Measurements from ENCODE around the gene ARID3C. TPM values are rescaled to one million over a fixed set of nuclear protein-coding genes. Genes with fewer than 3 reads are reported as not detected.

The ARID3C gene
- polyA plus RNA-seq (2013, experiment 1 of 2), result not detected
- not detected for polyA plus RNA-seq (2013, experiment 2 of 2)

GRCh38 chr9:34628656-34629490, at the start of gene ARID3C:
Gene ARID3C (minus strand): TSS chr9:34629066. CDS start chr9:34628014, 1,052 bp downstream.
- Histone ChIP-seq H3K27ac (ENCODE audit: low read depth, low read length) (no peak within 1 kb of the TSS), H3K79me1 (ENCODE audit: low read length) (no peaks in the 10 kb centered on the region), H2BK15ac (replicated peaks; ENCODE audit: low read depth) (no peak within 1 kb of the TSS), H3K4me3 (ENCODE audit: low read length) (no peak within 1 kb of the TSS), H3K56ac (ENCODE audit: low read length) (no peak within 1 kb of the TSS), H3K4me2 (ENCODE audit: low read length) (peak within 1 kb of the TSS; percentile 25), H3K9ac (ENCODE audit: low read length) (no peak within 1 kb of the TSS), H3K18ac (ENCODE audit: low read length) (no peak within 1 kb of the TSS), H2BK120ac (ENCODE audit: low read depth, low read length) (no peak within 1 kb of the TSS), H3K4ac (ENCODE audit: low read depth, low read length) (no peak within 1 kb of the TSS), H3K27me3 (ENCODE audit: insufficient read depth, low read length, poor library complexity) (peaks cover 65% of the 10 kb centered on the region), H3K23ac (ENCODE audit: low read length) (peak within 1 kb of the TSS; percentile 66), H3K36me3 (ENCODE audit: control insufficient read depth, insufficient read depth, low read length) (no peaks in the 10 kb centered on the region), H2AK5ac (ENCODE audit: low read length) (no peak within 1 kb of the TSS), H3K79me2 (ENCODE audit: control insufficient read depth, insufficient read depth, low read length) (no peaks in the 10 kb centered on the region), H4K5ac (ENCODE audit: low read length) (no peak within 1 kb of the TSS), H4K8ac (ENCODE audit: low read depth, low read length) (no peak within 1 kb of the TSS), H3K4me1 (ENCODE audit: control insufficient read depth, low read depth, low read length) (peaks cover 2% of the 10 kb centered on the region), H2BK5ac (ENCODE audit: low read length) (no peak within 1 kb of the TSS)
- DNase-seq, result no peak
- WGBS (ENCODE audit: extremely low coverage, insufficient coverage, low lambda C conversion rate), result no CpG with 5 or more reads among the region's 69 CpGs

- Histone ChIP-seq H4K8ac (ENCODE audit: low read depth, low read length) (no peak overlapping the region), H4K5ac (ENCODE audit: low read length) (no peak overlapping the region), H3K56ac (ENCODE audit: low read length) (no peak overlapping the region), H3K18ac (ENCODE audit: low read length) (no peak overlapping the region), H2BK5ac (ENCODE audit: low read length) (no peak overlapping the region), H3K27ac (ENCODE audit: low read depth, low read length) (no peak overlapping the region), H3K36me3 (ENCODE audit: control insufficient read depth, insufficient read depth, low read length) (no peaks in the 10 kb centered on the region), H2AK5ac (ENCODE audit: low read length) (no peak overlapping the region), H3K23ac (ENCODE audit: low read length) (no peak overlapping the region), H2BK15ac (replicated peaks; ENCODE audit: low read depth) (no peak overlapping the region), H3K4ac (ENCODE audit: low read depth, low read length) (no peak overlapping the region), H3K4me2 (ENCODE audit: low read length) (no peak overlapping the region), H3K9ac (ENCODE audit: low read length) (no peak overlapping the region), H3K27me3 (ENCODE audit: insufficient read depth, low read length, poor library complexity) (no peaks in the 10 kb centered on the region), H2BK120ac (ENCODE audit: low read depth, low read length) (no peak overlapping the region), H3K79me1 (ENCODE audit: low read length) (no peaks in the 10 kb centered on the region), H3K79me2 (ENCODE audit: control insufficient read depth, insufficient read depth, low read length) (no peaks in the 10 kb centered on the region), H3K4me1 (ENCODE audit: control insufficient read depth, low read depth, low read length) (no peaks in the 10 kb centered on the region), H3K4me3 (ENCODE audit: low read length) (no peak overlapping the region)
- WGBS (ENCODE audit: extremely low coverage, insufficient coverage, low lambda C conversion rate), result no CpG with 5 or more reads among the region's 2 CpGs
- no peak for DNase-seq
These were observed 47.0 kb upstream of the ARID3C start for GRCh38 chr9:34675869-34676268.

- no peaks in the 10 kb centered on the region for H3K36me3 ChIP-seq (ENCODE audit: control insufficient read depth, insufficient read depth, low read length)
- H3K23ac ChIP-seq (ENCODE audit: low read length), result no peak overlapping the region
- no peak overlapping the region for H2AK5ac ChIP-seq (ENCODE audit: low read length)
- H2BK120ac ChIP-seq (ENCODE audit: low read depth, low read length), result no peak overlapping the region
- no peaks in the 10 kb centered on the region for H3K79me1 ChIP-seq (ENCODE audit: low read length)
- no peak overlapping the region for H2BK5ac ChIP-seq (ENCODE audit: low read length)
- no peak overlapping the region for H4K8ac ChIP-seq (ENCODE audit: low read depth, low read length)
- no peaks in the 10 kb centered on the region for H3K27me3 ChIP-seq (ENCODE audit: insufficient read depth, low read length, poor library complexity)
- H3K4me3 ChIP-seq (ENCODE audit: low read length), result no peak overlapping the region
- peak overlapping the region; percentile 26 for H3K9ac ChIP-seq (ENCODE audit: low read length)
- H3K79me2 ChIP-seq (ENCODE audit: control insufficient read depth, insufficient read depth, low read length), result no peaks in the 10 kb centered on the region
- H3K4me1 ChIP-seq (ENCODE audit: control insufficient read depth, low read depth, low read length), result no peaks in the 10 kb centered on the region
- no peak overlapping the region for H2BK15ac ChIP-seq (replicated peaks; ENCODE audit: low read depth)
- H3K18ac ChIP-seq (ENCODE audit: low read length), result no peak overlapping the region
- H3K27ac ChIP-seq (ENCODE audit: low read depth, low read length), result no peak overlapping the region
- WGBS (ENCODE audit: extremely low coverage, insufficient coverage, low lambda C conversion rate), result no CpG with 5 or more reads among the region's 10 CpGs
- DNase-seq, result peak; percentile 94
- peak overlapping the region; percentile 44 for H3K56ac ChIP-seq (ENCODE audit: low read length)
- no peak overlapping the region for H3K4ac ChIP-seq (ENCODE audit: low read depth, low read length)
- no peak overlapping the region for H3K4me2 ChIP-seq (ENCODE audit: low read length)
- no peak overlapping the region for H4K5ac ChIP-seq (ENCODE audit: low read length)
These were observed 46.3 kb upstream of the ARID3C start for GRCh38 chr9:34675048-34675714.

- Histone ChIP-seq H3K4ac (ENCODE audit: low read depth, low read length) (no peak overlapping the region), H4K8ac (ENCODE audit: low read depth, low read length) (no peak overlapping the region), H3K18ac (ENCODE audit: low read length) (no peak overlapping the region), H3K36me3 (ENCODE audit: control insufficient read depth, insufficient read depth, low read length) (no peaks in the 10 kb centered on the region), H2BK120ac (ENCODE audit: low read depth, low read length) (no peak overlapping the region), H2BK5ac (ENCODE audit: low read length) (no peak overlapping the region), H3K56ac (ENCODE audit: low read length) (no peak overlapping the region), H4K5ac (ENCODE audit: low read length) (no peak overlapping the region), H2BK15ac (replicated peaks; ENCODE audit: low read depth) (no peak overlapping the region), H3K4me3 (ENCODE audit: low read length) (no peak overlapping the region), H3K23ac (ENCODE audit: low read length) (no peak overlapping the region), H3K4me1 (ENCODE audit: control insufficient read depth, low read depth, low read length) (no peaks in the 10 kb centered on the region), H3K9ac (ENCODE audit: low read length) (no peak overlapping the region), H2AK5ac (ENCODE audit: low read length) (no peak overlapping the region), H3K79me2 (ENCODE audit: control insufficient read depth, insufficient read depth, low read length) (no peaks in the 10 kb centered on the region), H3K27me3 (ENCODE audit: insufficient read depth, low read length, poor library complexity) (no peaks in the 10 kb centered on the region), H3K4me2 (ENCODE audit: low read length) (no peak overlapping the region), H3K27ac (ENCODE audit: low read depth, low read length) (no peak overlapping the region), H3K79me1 (ENCODE audit: low read length) (no peaks in the 10 kb centered on the region)
- no peak for DNase-seq
- whole genome bisulfite sequencing (ENCODE audit: extremely low coverage, insufficient coverage, low lambda C conversion rate), result 83% methylated on average over 2 of the region's 3 CpGs
These were observed 45.6 kb upstream of the ARID3C start for GRCh38 chr9:34674440-34674839.

GRCh38 chr9:34671307-34671706, 42.4 kb upstream of the ARID3C start:
- no CpG with 5 or more reads among the region's 1 CpG for WGBS (ENCODE audit: extremely low coverage, insufficient coverage, low lambda C conversion rate)

More at GRCh38 chr9:34671307-34671706, 42.4 kb upstream of the ARID3C start:
- Histone ChIP-seq H3K4me1 (ENCODE audit: control insufficient read depth, low read depth, low read length) (no peaks in the 10 kb centered on the region), H3K79me2 (ENCODE audit: control insufficient read depth, insufficient read depth, low read length) (no peaks in the 10 kb centered on the region), H3K9ac (ENCODE audit: low read length) (no peak overlapping the region), H3K18ac (ENCODE audit: low read length) (no peak overlapping the region), H3K36me3 (ENCODE audit: control insufficient read depth, insufficient read depth, low read length) (no peaks in the 10 kb centered on the region), H3K27ac (ENCODE audit: low read depth, low read length) (no peak overlapping the region), H3K79me1 (ENCODE audit: low read length) (no peaks in the 10 kb centered on the region), H3K27me3 (ENCODE audit: insufficient read depth, low read length, poor library complexity) (no peaks in the 10 kb centered on the region), H3K4ac (ENCODE audit: low read depth, low read length) (no peak overlapping the region), H4K5ac (ENCODE audit: low read length) (no peak overlapping the region), H4K8ac (ENCODE audit: low read depth, low read length) (no peak overlapping the region), H2BK15ac (replicated peaks; ENCODE audit: low read depth) (no peak overlapping the region), H3K4me2 (ENCODE audit: low read length) (no peak overlapping the region), H3K23ac (ENCODE audit: low read length) (no peak overlapping the region), H2BK120ac (ENCODE audit: low read depth, low read length) (no peak overlapping the region), H2BK5ac (ENCODE audit: low read length) (no peak overlapping the region), H2AK5ac (ENCODE audit: low read length) (no peak overlapping the region), H3K56ac (ENCODE audit: low read length) (no peak overlapping the region), H3K4me3 (ENCODE audit: low read length) (no peak overlapping the region)
- peak; percentile 9 for DNase-seq
